HEK293T (cell line): ENCODE data around the gene MORN1.

Experiments used
- CTCF ChIA-PET: fragments of 350-600 bp; formaldehyde crosslinking; extraction: SDS; loops from one replicate; lab custom pipeline; 2021; ENCODE audit warnings: antibody characterized with exemption, inconsistent platforms; lab: Yijun Ruan, JAX
- POLR2A ChIA-PET: fragments of 350-600 bp; formaldehyde crosslinking; extraction: SDS; loops from one replicate; lab custom pipeline; 2020; ENCODE audit warnings: antibody characterized with exemption, inconsistent platforms; lab: Yijun Ruan, JAX
- DNase-seq: peaks from one replicate; pipeline ENCODE4 v3.0.0; 2012; ENCODE audit warnings: mixed read lengths; ENCODE audit errors: extremely low spot score
- ARNT ChIP-seq: fragments of 450-650 bp; IDR thresholded peaks from 2 replicates; pipeline ENCODE4 v1.6.1; 2017; ENCODE audit warnings: mild to moderate bottlenecking
- BHLHE40 ChIP-seq: fragments of 450-650 bp; IDR thresholded peaks from 2 replicates; pipeline ENCODE4 v1.6.1; 2016; ENCODE audit warnings: mild to moderate bottlenecking, moderate library complexity, borderline replicate concordance
- CTBP1 ChIP-seq: fragments of 450-650 bp; IDR thresholded peaks from 2 replicates; pipeline ENCODE4 v1.6.1; 2016; ENCODE audit warnings: borderline replicate concordance
- ELF4 ChIP-seq: fragments of 450-650 bp; IDR thresholded peaks from 2 replicates; pipeline ENCODE4 v1.6.1; 2017; ENCODE audit warnings: antibody characterized with exemption
- FOXA1 ChIP-seq: fragments of 450-650 bp; IDR thresholded peaks from 2 replicates; pipeline ENCODE4 v1.6.1; 2016; ENCODE audit warnings: mild to moderate bottlenecking
- FOXK2 ChIP-seq: fragments of 450-650 bp; IDR thresholded peaks from 2 replicates; pipeline ENCODE4 v1.6.1; 2016; ENCODE audit warnings: mild to moderate bottlenecking
- FOXM1 ChIP-seq: fragments of 450-650 bp; IDR thresholded peaks from 2 replicates; pipeline ENCODE4 v1.6.1; 2017; ENCODE audit warnings: mild to moderate bottlenecking, borderline replicate concordance
- HDGF ChIP-seq: fragments of 450-650 bp; IDR thresholded peaks from 2 replicates; pipeline ENCODE4 v1.6.1; 2017; ENCODE audit warnings: antibody characterized with exemption, borderline replicate concordance
- L3MBTL2 ChIP-seq: fragments of 450-650 bp; conservative IDR thresholded peaks from 2 replicates; pipeline ENCODE4 v1.6.1; 2016; ENCODE audit warnings: mild to moderate bottlenecking
- LEF1 ChIP-seq: fragments of 450-650 bp; IDR thresholded peaks from 2 replicates; pipeline ENCODE4 v1.6.1; 2017; ENCODE audit warnings: mild to moderate bottlenecking, borderline replicate concordance
- NFRKB ChIP-seq: fragments of 450-650 bp; IDR thresholded peaks from 2 replicates; pipeline ENCODE4 v1.6.1; 2016; ENCODE audit warnings: mild to moderate bottlenecking, moderate library complexity
- PKNOX1 ChIP-seq: fragments of 450-650 bp; IDR thresholded peaks from 2 replicates; pipeline ENCODE4 v1.6.1; 2016
- SP1 ChIP-seq: fragments of 450-650 bp; IDR thresholded peaks from 2 replicates; pipeline ENCODE4 v1.6.1; 2017
- SUZ12 ChIP-seq: fragments of 450-650 bp; IDR thresholded peaks from 2 replicates; pipeline ENCODE4 v1.6.1; 2016; ENCODE audit warnings: mild to moderate bottlenecking
- TARDBP ChIP-seq: fragments of 450-650 bp; IDR thresholded peaks from 2 replicates; pipeline ENCODE4 v1.6.1; 2016
- ZNF384 ChIP-seq: fragments of 450-650 bp; IDR thresholded peaks from 2 replicates; pipeline ENCODE4 v1.6.1; 2016

Gene MORN1

GRCh38 chr1:2411801-2412394 is 20.5 kb upstream of the MORN1 start:
- CTCF ChIA-PET, result no interaction called here
- TF ChIP-seq ZNF384, result no peak
- no peak for TF ChIP-seq ARNT
- no peak for TF ChIP-seq FOXA1
- TF ChIP-seq HDGF, result no peak
- TF ChIP-seq TARDBP, result no peak
- no peak for TF ChIP-seq CTBP1
- no peak for TF ChIP-seq SP1
- TF ChIP-seq SUZ12, result no peak
- no peak for TF ChIP-seq PKNOX1
- no peak for TF ChIP-seq NFRKB
- no peak for TF ChIP-seq ELF4
- TF ChIP-seq L3MBTL2, result no peak
- TF ChIP-seq FOXK2, result no peak
- TF ChIP-seq BHLHE40, result no peak
- no peak for TF ChIP-seq FOXM1
- TF ChIP-seq LEF1, result no peak
- peak; percentile 30 for DNase-seq
- POLR2A ChIA-PET, result interaction anchor here (4.4 kb wide), 1 partner anchor 20 kb away, joined by 18 read pairs; the partner anchor contains the start of genes MORN1 and RER1

- CTCF ChIA-PET, result no interaction called here
- POLR2A ChIA-PET, result interaction anchor here (1.7 to 4.4 kb wide), 3 partner anchors 11 to 210 kb away, joined by 4 to 18 read pairs (median 5); partner anchors contain the start of genes MORN1 and RER1
- TF ChIP-seq LEF1, result no peak
- DNase-seq, result no peak
Measured at GRCh38 chr1:2409745-2410144, 18.4 kb upstream of the MORN1 start.

GRCh38 chr1:2408859-2409276 is 17.5 kb upstream of the MORN1 start:
- POLR2A ChIA-PET, result interaction anchor here (1.9 kb wide), 1 partner anchor 10 kb away, joined by 5 read pairs; no protein-coding TSS in a partner anchor
- CTCF ChIA-PET, result no interaction called here

GRCh38 chr1:2408456-2408855 is 17.1 kb upstream of the MORN1 start:
- POLR2A ChIA-PET, result interaction anchor here (1.9 kb wide), 1 partner anchor 9 kb away, joined by 5 read pairs; no protein-coding TSS in a partner anchor

More at GRCh38 chr1:2408859-2409276, 17.5 kb upstream of the MORN1 start:
- TF ChIP-seq BHLHE40 (no peak), FOXK2 (no peak), LEF1 (no peak), NFRKB (no peak), SP1 (no peak), PKNOX1 (no peak), FOXA1 (no peak), TARDBP (no peak), SUZ12 (no peak), HDGF (no peak), ZNF384 (no peak), FOXM1 (no peak), CTBP1 (no peak), L3MBTL2 (no peak), ELF4 (no peak), ARNT (no peak)
- no peak for DNase-seq

GRCh38 chr1:2407991-2408275 is 16.6 kb upstream of the MORN1 start:
- DNase-seq, result no peak
- POLR2A ChIA-PET, result interaction anchor here (1.9 kb wide), 1 partner anchor 9 kb away, joined by 5 read pairs; no protein-coding TSS in a partner anchor
- CTCF ChIA-PET, result no interaction called here
- TF ChIP-seq ARNT (no peak), TARDBP (no peak), FOXA1 (no peak), SP1 (no peak), BHLHE40 (no peak), LEF1 (no peak), ZNF384 (no peak), L3MBTL2 (no peak), SUZ12 (no peak), CTBP1 (no peak), PKNOX1 (no peak), FOXM1 (no peak), HDGF (no peak), NFRKB (no peak), ELF4 (no peak), FOXK2 (no peak)

More at GRCh38 chr1:2408456-2408855, 17.1 kb upstream of the MORN1 start:
- TF ChIP-seq CTBP1 (no peak), NFRKB (no peak), HDGF (no peak), ARNT (no peak), ZNF384 (no peak), SP1 (no peak), FOXA1 (no peak), TARDBP (no peak), ELF4 (no peak), FOXK2 (no peak)
- CTCF ChIA-PET, result no interaction called here
- DNase-seq, result no peak

- ChIA-PET POLR2A (interaction anchor here (1.0 kb wide), 1 partner anchor 15 kb away, joined by 5 read pairs; the partner anchor contains the start of gene RER1), CTCF (no interaction called here)
- TF ChIP-seq ZNF384 (no peak), SP1 (no peak), NFRKB (no peak), FOXA1 (no peak), CTBP1 (no peak), PKNOX1 (no peak), SUZ12 (no peak), ARNT (no peak), ELF4 (no peak), TARDBP (no peak), FOXK2 (no peak), LEF1 (no peak), BHLHE40 (no peak), L3MBTL2 (no peak), HDGF (no peak), FOXM1 (no peak)
- no peak for DNase-seq
Measured at GRCh38 chr1:2407166-2407990, 16.0 kb upstream of the MORN1 start.
